Nephron (organoid): ENCODE results near the gene SRSF10.

ENCODE experiments used
- H3K27ac Mint-ChIP-seq, 3 experiments: 2 replicates each; pipeline ENCODE4 v1.8.0; 2020; ENCODE audit warnings: mixed read lengths in 3 of 3, mild to moderate bottlenecking in 2 of 3, moderate library complexity in 1 of 3
- H3K27me3 Mint-ChIP-seq: 2 replicates; pipeline ENCODE4 v1.8.0; 2021; ENCODE audit warnings: low read depth, mild to moderate bottlenecking, moderate library complexity, mixed read lengths
- H3K36me3 Mint-ChIP-seq: 2 replicates; pipeline ENCODE4 v1.8.0; 2020; ENCODE audit warnings: low read depth, mixed read lengths
- H3K4me1 Mint-ChIP-seq: 2 replicates; pipeline ENCODE4 v1.8.0; 2020; ENCODE audit warnings: mixed read lengths
- H3K4me3 Mint-ChIP-seq, 3 experiments: 2 replicates each; pipeline ENCODE4 v1.8.0; 2020; ENCODE audit warnings: mild to moderate bottlenecking in 3 of 3, mixed read lengths in 3 of 3, moderate library complexity in 2 of 3
- H3K9me3 Mint-ChIP-seq: 2 replicates; pipeline ENCODE4 v1.8.0; 2020; ENCODE audit warnings: mixed read lengths
- TF ChIP-seq, protein P1 (sequence below), 3 experiments: fragments of 200-600 bp; sonication (generic); IDR thresholded peaks; one replicate each; pipeline ENCODE4 v1.5.0; 2021; ENCODE audit warnings: antibody characterized with exemption in 3 of 3; ENCODE audit not compliant: unreplicated experiment in 3 of 3

The SRSF10 gene

GRCh38 chr1:23980728-23981070 is 572 bp upstream of the SRSF10 start:
- Mint-ChIP-seq H3K27me3 (no peaks in the 10 kb centered on the region), H3K36me3 (peaks cover 23% of the 10 kb centered on the region), H3K4me1 (peaks cover 41% of the 10 kb centered on the region), H3K9me3 (no peaks in the 10 kb centered on the region), H3K27ac (peak overlapping the region; percentile 98 to 99 (median 99)), H3K4me3 (peak overlapping the region; percentile 92 to 97 (median 94))
- TF ChIP-seq, protein P1, sequence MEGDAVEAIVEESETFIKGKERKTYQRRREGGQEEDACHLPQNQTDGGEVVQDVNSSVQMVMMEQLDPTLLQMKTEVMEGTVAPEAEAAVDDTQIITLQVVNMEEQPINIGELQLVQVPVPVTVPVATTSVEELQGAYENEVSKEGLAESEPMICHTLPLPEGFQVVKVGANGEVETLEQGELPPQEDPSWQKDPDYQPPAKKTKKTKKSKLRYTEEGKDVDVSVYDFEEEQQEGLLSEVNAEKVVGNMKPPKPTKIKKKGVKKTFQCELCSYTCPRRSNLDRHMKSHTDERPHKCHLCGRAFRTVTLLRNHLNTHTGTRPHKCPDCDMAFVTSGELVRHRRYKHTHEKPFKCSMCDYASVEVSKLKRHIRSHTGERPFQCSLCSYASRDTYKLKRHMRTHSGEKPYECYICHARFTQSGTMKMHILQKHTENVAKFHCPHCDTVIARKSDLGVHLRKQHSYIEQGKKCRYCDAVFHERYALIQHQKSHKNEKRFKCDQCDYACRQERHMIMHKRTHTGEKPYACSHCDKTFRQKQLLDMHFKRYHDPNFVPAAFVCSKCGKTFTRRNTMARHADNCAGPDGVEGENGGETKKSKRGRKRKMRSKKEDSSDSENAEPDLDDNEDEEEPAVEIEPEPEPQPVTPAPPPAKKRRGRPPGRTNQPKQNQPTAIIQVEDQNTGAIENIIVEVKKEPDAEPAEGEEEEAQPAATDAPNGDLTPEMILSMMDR (IDR thresholded peaks at IDR 0.05; ENCODE audit: unreplicated experiment in 3 of 3) = no peak

DNA sequence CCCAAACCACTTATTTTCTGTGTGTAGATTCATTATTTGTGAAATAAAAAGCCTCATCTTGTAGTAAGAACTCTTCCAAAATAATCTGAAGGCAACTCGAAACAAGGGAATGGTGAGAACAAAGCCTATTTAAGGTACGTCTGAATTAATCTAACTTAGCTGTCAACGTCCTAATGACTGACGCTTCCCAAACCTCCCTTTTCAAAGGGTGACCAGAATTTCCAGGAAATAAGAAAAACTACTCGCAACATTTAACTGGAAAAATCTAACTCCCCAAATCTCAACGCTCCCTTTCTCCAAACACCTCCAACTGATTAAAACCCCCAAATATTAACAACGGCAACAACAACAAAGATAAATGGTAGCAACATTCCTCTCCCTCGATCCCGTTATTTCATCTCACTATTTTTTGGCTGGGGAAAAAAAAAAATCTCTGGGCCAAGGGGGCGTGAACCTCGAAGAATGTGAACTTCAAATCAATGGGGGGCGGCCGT is 693 bp downstream of the SRSF10 start:
- Mint-ChIP-seq H3K9me3 (no peaks in the 10 kb centered on the region), H3K36me3 (peaks cover 33% of the 10 kb centered on the region)

GRCh38 chr1:23978805-23979204 is 1.3 kb downstream of the SRSF10 start:
- TF ChIP-seq, protein P1 (IDR thresholded peaks at IDR 0.05; ENCODE audit: unreplicated experiment in 3 of 3) = no peak
- Mint-ChIP-seq H3K36me3 (peaks cover 40% of the 10 kb centered on the region), H3K27ac (peak overlapping the region; percentile 98 to 99 (median 99)), H3K27me3 (no peaks in the 10 kb centered on the region), H3K9me3 (no peaks in the 10 kb centered on the region), H3K4me1 (peaks cover 46% of the 10 kb centered on the region), H3K4me3 (peak overlapping the region; percentile 92 to 98 (median 97))

More for the DNA sequence above, 693 bp downstream of the SRSF10 start:
- Mint-ChIP-seq H3K4me1 (peaks cover 47% of the 10 kb centered on the region), H3K27ac (peak overlapping the region; percentile 98 to 99 (median 99)), H3K4me3 (peak overlapping the region; percentile 92 to 98 (median 97)), H3K27me3 (no peaks in the 10 kb centered on the region)
- TF ChIP-seq, protein P1 (IDR thresholded peaks at IDR 0.05; ENCODE audit: unreplicated experiment in 3 of 3) = no peak

DNA sequence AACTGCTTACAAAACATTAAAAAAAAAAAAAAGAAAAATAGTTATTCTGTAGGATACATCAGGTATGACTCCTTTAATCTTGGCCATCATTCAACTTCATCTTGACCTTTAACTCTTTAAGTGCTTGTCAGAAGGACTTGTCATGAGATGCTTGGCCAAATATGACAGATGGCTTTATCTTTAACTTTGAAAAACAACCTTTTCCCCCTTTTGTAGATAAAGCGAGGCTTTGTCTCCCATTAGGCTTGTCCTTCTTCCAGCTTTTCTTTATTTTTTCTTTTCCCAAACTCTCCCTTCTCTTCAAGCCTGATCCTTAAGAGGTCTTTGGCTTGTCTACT is 2.3 kb downstream of the SRSF10 start:
- peak overlapping the region; percentile 92 to 98 (median 97) for H3K4me3 Mint-ChIP-seq
- TF ChIP-seq, protein P1 (IDR thresholded peaks at IDR 0.05; ENCODE audit: unreplicated experiment in 3 of 3) = no peak
- H3K9me3 Mint-ChIP-seq = no peaks in the 10 kb centered on the region
- H3K27me3 Mint-ChIP-seq = no peaks in the 10 kb centered on the region
- peaks cover 46% of the 10 kb centered on the region for H3K4me1 Mint-ChIP-seq
- peak overlapping the region; percentile 68 to 99 (median 70) for H3K27ac Mint-ChIP-seq
- peaks cover 49% of the 10 kb centered on the region for H3K36me3 Mint-ChIP-seq

GRCh38 chr1:23977187-23977853 is 2.8 kb downstream of the SRSF10 start:
- TF ChIP-seq, protein P1 (IDR thresholded peaks at IDR 0.05; ENCODE audit: unreplicated experiment in 3 of 3) = no peak
- peak overlapping the region; percentile 49 to 99 (median 70) for H3K27ac Mint-ChIP-seq
- no peaks in the 10 kb centered on the region for H3K27me3 Mint-ChIP-seq
- H3K4me3 Mint-ChIP-seq = peak overlapping the region; percentile 68 to 84 (median 79)
- peaks cover 53% of the 10 kb centered on the region for H3K36me3 Mint-ChIP-seq
- H3K4me1 Mint-ChIP-seq = peaks cover 46% of the 10 kb centered on the region
- no peaks in the 10 kb centered on the region for H3K9me3 Mint-ChIP-seq

GRCh38 chr1:23967871-23968270 is 12.3 kb downstream of the SRSF10 start:
- Mint-ChIP-seq H3K27ac (no peak overlapping the region), H3K4me1 (peaks cover 11% of the 10 kb centered on the region), H3K27me3 (no peaks in the 10 kb centered on the region), H3K9me3 (no peaks in the 10 kb centered on the region), H3K4me3 (no peak overlapping the region), H3K36me3 (peaks cover 73% of the 10 kb centered on the region)
- TF ChIP-seq, protein P1 (IDR thresholded peaks at IDR 0.05; ENCODE audit: unreplicated experiment in 3 of 3) = no peak
